GM12801 (cell line): ENCODE results near the gene ZNF236.

Experiments used
- TF ChIP-seq, protein P1 (sequence below): IDR thresholded peaks from one replicate; pipeline ENCODE4 v1.5.1; 2011; ENCODE audit warnings: control low read depth; ENCODE audit not compliant: insufficient read length; ENCODE audit errors: extremely low read depth

Gene ZNF236

DNA sequence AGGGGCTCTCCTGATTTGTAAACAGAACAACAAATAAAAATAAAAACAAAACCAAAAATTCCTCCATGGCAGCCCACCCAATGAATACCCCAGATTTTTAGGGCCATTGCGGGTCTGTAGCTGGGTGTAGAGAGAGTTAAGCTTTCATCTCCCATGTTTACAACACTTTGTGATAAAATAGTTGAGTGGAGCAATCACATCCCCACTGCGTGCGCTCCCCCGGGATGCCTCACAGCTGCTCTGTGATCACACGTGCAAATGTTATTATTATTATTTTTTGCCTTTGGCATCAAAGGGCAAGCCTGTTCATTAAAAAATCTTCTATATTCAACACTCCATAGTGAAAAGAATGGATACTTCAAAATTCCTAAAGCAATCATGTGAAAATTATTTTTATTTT, 192.2 kb downstream of the ZNF236 start:
- TF ChIP-seq, protein P1, sequence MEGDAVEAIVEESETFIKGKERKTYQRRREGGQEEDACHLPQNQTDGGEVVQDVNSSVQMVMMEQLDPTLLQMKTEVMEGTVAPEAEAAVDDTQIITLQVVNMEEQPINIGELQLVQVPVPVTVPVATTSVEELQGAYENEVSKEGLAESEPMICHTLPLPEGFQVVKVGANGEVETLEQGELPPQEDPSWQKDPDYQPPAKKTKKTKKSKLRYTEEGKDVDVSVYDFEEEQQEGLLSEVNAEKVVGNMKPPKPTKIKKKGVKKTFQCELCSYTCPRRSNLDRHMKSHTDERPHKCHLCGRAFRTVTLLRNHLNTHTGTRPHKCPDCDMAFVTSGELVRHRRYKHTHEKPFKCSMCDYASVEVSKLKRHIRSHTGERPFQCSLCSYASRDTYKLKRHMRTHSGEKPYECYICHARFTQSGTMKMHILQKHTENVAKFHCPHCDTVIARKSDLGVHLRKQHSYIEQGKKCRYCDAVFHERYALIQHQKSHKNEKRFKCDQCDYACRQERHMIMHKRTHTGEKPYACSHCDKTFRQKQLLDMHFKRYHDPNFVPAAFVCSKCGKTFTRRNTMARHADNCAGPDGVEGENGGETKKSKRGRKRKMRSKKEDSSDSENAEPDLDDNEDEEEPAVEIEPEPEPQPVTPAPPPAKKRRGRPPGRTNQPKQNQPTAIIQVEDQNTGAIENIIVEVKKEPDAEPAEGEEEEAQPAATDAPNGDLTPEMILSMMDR = no peak

DNA sequence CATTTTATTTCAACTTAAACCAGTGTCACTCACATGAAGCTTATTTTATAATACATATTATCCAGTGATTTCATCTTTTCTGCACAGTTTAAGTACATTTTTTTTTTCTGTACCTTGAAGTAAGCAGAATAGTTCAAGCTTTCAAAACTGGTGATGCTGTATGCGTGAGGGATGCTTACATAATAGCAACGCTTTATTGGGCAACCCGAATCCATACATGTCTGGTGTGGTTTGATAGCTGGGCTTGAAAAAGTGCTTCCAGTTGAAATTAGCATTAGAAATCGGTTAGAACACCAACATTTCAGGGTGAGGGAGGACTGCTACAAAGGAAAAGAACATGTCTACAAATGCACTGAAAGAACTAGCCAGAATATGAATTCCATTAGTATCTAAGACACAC, 192.8 kb downstream of the ZNF236 start:
- TF ChIP-seq, protein P1 = no peak

DNA sequence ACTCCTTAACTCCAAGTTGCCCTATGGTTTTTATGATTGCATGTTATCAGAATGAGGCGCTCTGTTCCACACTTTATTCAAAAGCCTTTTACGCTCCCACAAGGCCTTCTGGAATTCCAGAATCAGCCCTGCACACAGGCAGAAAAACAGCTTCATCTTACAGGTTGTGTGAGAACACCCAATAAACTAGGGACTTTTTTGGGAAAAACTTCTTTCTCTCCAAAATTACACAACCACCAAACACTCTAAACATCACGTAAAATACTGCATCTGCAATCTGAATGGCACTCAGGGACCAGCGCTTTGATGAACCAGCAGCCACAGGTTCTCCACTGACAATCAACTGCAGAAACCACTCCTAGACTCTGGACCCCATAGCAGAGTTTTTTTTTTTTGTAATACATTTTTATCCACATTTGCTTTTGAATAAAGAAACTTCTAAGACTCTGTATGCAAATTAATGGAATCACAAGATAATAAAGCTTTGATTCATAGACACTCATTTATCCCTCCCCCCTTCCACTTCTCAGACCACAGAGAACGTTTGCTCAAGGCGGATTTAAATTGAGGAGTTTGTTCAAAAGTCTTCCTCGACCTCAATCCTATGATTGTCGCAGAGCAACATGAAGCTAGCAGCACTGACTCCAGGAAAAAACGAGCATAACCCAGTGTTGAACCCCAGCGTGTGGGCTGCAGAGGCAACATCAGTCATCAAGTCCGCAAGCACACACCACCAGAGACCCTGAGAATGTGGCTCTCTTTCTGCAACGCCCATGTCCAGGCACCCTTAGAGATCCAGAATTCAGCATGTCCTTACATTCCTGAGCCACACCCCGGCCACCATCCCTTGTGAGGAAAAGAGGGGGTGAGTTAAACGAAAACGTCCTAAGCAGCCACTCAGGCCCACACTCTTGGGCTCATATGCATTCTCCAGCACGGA, 193.7 kb downstream of the ZNF236 start:
- TF ChIP-seq, protein P1 = no peak

DNA sequence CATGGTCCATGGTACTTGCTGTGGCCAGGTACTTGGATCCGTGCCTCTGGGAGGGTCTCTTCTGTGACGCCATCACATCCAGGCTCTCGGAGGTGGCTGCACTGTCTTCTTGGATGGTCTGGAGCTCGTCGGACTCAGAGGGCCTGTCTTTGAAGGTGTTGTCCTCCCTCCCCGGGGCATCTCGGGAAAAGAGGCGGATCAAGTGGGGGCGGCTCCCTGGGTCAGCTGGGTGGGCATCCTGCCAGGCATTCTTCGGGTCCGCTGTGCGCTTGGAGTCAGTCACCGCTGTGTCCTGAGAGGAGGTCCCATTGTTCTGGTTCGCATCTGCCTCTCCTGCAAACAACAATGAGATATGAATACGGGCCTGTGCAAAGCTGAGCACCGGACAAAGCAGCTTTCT, 194.6 kb downstream of the ZNF236 start:
- TF ChIP-seq, protein P1 = no peak

DNA sequence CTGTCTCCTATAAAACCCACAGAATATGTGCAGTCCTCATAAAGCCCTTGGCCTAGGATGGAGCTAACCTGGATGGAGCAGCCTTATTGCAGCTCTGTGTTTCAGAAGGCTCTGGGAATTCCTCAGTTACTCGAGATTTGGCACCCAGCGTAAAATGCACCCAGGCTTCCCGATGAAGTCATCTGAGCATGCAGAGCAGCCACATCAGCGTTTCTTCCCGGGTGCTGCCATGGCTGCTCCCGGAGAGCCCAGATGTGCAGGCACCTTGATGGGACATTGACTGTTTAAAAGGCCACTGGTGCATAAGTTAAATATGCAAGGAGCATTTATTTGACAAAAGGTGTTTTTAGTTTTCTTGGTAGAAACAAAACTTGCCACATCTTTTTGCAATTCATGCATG, 195.0 kb downstream of the ZNF236 start:
- TF ChIP-seq, protein P1 = no peak

DNA sequence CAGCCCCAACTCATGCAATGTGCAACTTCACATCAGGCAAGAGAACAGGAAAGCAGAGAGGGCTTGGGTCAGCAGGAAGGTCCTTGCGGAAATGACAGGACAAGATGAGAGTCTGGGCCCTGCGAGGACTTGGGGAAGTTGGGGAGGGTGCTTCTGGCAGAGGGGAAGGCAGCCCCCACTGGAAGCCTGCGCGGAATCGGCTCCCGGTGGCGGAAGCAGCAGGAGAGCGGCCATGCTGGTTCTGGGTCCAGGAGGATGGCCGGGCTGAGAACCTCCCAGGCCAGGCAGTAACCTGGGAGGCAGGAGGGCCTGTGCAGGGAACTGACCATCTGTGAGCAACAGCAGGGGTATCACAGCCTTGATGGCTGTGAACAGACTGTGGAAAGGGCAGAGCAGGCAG, 197.3 kb downstream of the ZNF236 start:
- TF ChIP-seq, protein P1 = no peak
